Measurements from ENCODE around the gene TRIM9. TPM values are rescaled to one million over a fixed set of nuclear protein-coding genes. Genes with fewer than 3 reads are reported as not detected.

The TRIM9 gene
- total and polyA plus RNA-seq, 2 donors (not counting 3 experiments of a cell fraction or from before 2014, with no cell fraction given): not detected

DNA sequence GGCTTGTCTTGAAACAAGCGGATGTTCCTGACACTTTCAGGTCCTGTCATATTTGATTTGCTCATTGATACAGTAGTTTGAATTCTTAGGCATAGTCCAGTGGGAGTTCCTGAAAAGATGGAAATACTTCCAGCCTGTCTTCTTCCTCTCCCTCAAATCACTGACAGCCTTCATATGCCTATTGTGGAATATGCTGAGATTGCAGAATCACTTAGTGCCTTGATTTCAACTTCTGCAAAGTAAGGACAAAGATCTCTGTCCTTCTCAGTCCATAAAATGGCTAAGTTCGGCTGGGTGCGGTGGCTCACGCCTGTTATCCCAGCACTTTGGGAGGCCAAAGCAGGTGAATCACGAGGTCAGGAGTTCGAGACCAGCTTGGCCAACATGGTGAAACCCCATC is 143.9 kb downstream of the TRIM9 start:
- H3K4me3 ChIP-seq (replicated peaks in 1 of 3; ENCODE audit: insufficient read depth in 1 of 3, low read depth in 1 of 3, low read length in 3 of 3): no peak overlapping the region
- H3K9ac ChIP-seq (replicated peaks; ENCODE audit: extremely low read depth, insufficient read depth, low read length): no peak overlapping the region
- dilution Hi-C loops (cut with MboI; ENCODE audit: extremely low pct_ligation_motif_present, low sequenced_read_pairs): no loop called here
- H3K36me3 ChIP-seq (ENCODE audit: control insufficient read depth in 2 of 2, extremely low read depth in 1 of 2, insufficient read depth in 2 of 2, low read length in 2 of 2): no peaks in the 10 kb centered on the region
- ChIA-PET CTCF (no interaction called here), POLR2A (no interaction called here)
- no peaks in the 10 kb centered on the region for H3K79me2 ChIP-seq (ENCODE audit: control insufficient read depth, insufficient read depth, low read length)
- H3K4me1 ChIP-seq (ENCODE audit: control insufficient read depth, extremely low read depth, insufficient read depth, low read length): peaks cover 18% of the 10 kb centered on the region
- H3K4me2 ChIP-seq (ENCODE audit: insufficient read depth, low read length): no peak overlapping the region
- no peak for DNase-seq (ENCODE audit: low read depth, low spot score)
- H4K20me1 ChIP-seq (replicated peaks; ENCODE audit: control insufficient read depth, extremely low read depth, insufficient read depth, low read length): no peaks in the 10 kb centered on the region
- intact Hi-C loops (cut with micrococcal nuclease): no loop called here
- H3K27me3 ChIP-seq (ENCODE audit: control insufficient read depth in 2 of 2, insufficient read depth in 2 of 2, low read length in 2 of 2): no peaks in the 10 kb centered on the region
- no peak for TF ChIP-seq GATA2 (IDR thresholded peaks at IDR 0.05; ENCODE audit: insufficient read depth, insufficient read length, low read depth, low read length)
- TF ChIP-seq FOS (IDR thresholded peaks at IDR 0.05; ENCODE audit: borderline replicate concordance, insufficient read depth, low read length): no peak
- TF ChIP-seq, protein P1, sequence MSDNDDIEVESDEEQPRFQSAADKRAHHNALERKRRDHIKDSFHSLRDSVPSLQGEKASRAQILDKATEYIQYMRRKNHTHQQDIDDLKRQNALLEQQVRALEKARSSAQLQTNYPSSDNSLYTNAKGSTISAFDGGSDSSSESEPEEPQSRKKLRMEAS (IDR thresholded peaks at IDR 0.05; ENCODE audit: insufficient read depth, insufficient read length): no peak
- no peak for TF ChIP-seq JUN (IDR thresholded peaks at IDR 0.05; ENCODE audit: borderline replicate concordance, insufficient read depth, insufficient read length, low read depth)
- TF ChIP-seq POLR2AphosphoS5 (IDR thresholded peaks at IDR 0.05; ENCODE audit: insufficient read depth, low read depth, low read length): no peak
- no peak for TF ChIP-seq EZH2 (IDR thresholded peaks at IDR 0.05; ENCODE audit: borderline replicate concordance, low read depth, low read length, severe bottlenecking)
- TF ChIP-seq MYC (IDR thresholded peaks at IDR 0.05; ENCODE audit: low read depth, low read length): no peak
- TF ChIP-seq, protein P2, sequence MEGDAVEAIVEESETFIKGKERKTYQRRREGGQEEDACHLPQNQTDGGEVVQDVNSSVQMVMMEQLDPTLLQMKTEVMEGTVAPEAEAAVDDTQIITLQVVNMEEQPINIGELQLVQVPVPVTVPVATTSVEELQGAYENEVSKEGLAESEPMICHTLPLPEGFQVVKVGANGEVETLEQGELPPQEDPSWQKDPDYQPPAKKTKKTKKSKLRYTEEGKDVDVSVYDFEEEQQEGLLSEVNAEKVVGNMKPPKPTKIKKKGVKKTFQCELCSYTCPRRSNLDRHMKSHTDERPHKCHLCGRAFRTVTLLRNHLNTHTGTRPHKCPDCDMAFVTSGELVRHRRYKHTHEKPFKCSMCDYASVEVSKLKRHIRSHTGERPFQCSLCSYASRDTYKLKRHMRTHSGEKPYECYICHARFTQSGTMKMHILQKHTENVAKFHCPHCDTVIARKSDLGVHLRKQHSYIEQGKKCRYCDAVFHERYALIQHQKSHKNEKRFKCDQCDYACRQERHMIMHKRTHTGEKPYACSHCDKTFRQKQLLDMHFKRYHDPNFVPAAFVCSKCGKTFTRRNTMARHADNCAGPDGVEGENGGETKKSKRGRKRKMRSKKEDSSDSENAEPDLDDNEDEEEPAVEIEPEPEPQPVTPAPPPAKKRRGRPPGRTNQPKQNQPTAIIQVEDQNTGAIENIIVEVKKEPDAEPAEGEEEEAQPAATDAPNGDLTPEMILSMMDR (IDR thresholded peaks at IDR 0.05; ENCODE audit: extremely low read depth in 1 of 2, insufficient read depth in 1 of 2, low read depth in 1 of 2, low read length in 2 of 2): no peak
- TF ChIP-seq POLR2A (IDR thresholded peaks at IDR 0.05; ENCODE audit: low read depth, low read length): no peak
- no peak overlapping the region for H3K27ac ChIP-seq (ENCODE audit: insufficient read depth, low read depth, low read length)
- no peaks in the 10 kb centered on the region for H3K9me3 ChIP-seq (replicated peaks; ENCODE audit: control insufficient read depth, insufficient read depth, low read length)
- H2AFZ ChIP-seq (ENCODE audit: low read depth, low read length): no peak overlapping the region
- no peak for FAIRE-seq
- H3K9me1 ChIP-seq (replicated peaks; ENCODE audit: control insufficient read depth, extremely low read depth, insufficient read depth, low read length): no peaks in the 10 kb centered on the region
- BruUV-seq (replicated peaks): no TSS peak

Measured in endothelial cell of umbilical vein (primary cell).